Activated CD4-positive, alpha-beta T cell treated with anti-CD3 and anti-CD28 coated beads, Interleukin-2, amount 50 U/mL, for 1 hour (primary cell): ENCODE data around the gene TLR5.

Experiments used
- DNase-seq: peaks from one replicate; pipeline ENCODE4 v3.0.0-alpha.2; 2020

TLR5 gene

DNA sequence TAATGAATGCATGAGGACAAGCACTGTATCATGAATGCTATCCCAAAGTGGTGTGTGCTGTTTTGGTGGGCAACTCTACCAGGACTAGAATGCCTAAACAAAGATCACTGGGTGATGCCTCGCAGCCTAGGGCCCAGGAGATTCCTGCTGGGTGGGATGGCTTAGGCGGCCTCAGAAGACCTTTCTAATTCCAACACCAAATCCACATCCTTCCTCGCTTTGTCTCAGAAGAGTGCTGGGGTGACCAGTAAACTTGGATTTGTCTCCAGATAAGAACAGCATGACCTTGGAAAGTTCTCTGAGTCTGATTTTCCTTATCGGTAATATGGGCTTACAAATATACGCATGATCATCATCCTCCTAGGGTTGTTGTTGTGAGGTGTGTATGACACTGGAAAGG, 76.6 kb downstream of the TLR5 start:
- DNase-seq, result no peak

- no peak for DNase-seq
Observed at GRCh38 chr1:223062177-223062576, 80.9 kb downstream of the TLR5 start.

- no peak for DNase-seq
Observed at GRCh38 chr1:223059526-223059925, 83.5 kb downstream of the TLR5 start.
